Vagina (tissue), 2 donors: ENCODE measurements around the gene CTU1. TPM values are rescaled to one million over a fixed set of nuclear protein-coding genes. Genes with fewer than 3 reads are reported as not detected.

Experiments
- DNase-seq, 2 donors: peaks; one replicate each; pipeline ENCODE4 v3.0.0-alpha.2; 2017; ENCODE audit errors: extremely low spot score in 2 of 2
- H3K27ac ChIP-seq: fragments of 200-600 bp; sonication (generic); one replicate; pipeline ENCODE4 v1.5.1; 2019
- H3K27me3 ChIP-seq: fragments of 200-600 bp; sonication (generic); one replicate; pipeline ENCODE4 v1.5.1; 2019
- H3K36me3 ChIP-seq, 2 donors: fragments of 200-600 bp; sonication (generic); one replicate each; pipeline ENCODE4 v1.5.1; 2017 to 2019
- H3K4me1 ChIP-seq: fragments of 200-600 bp; sonication (generic); one replicate; pipeline ENCODE4 v1.5.1; 2019
- H3K4me3 ChIP-seq, 2 donors: fragments of 200-600 bp; sonication (generic); 1 replicate in 1 of 2; 2 replicates in 1 of 2; pipeline ENCODE4 v1.5.1; 2016 to 2019
- H3K9me3 ChIP-seq: fragments of 200-600 bp; sonication (generic); one replicate; pipeline ENCODE4 v1.5.1; 2019
- POLR2A ChIP-seq, 2 donors: fragments of 450-650 bp; IDR thresholded peaks; one replicate each; pipeline ENCODE4 v1.6.1; 2017; ENCODE audit warnings: antibody characterized with exemption in 2 of 2, mild to moderate bottlenecking in 2 of 2, moderate library complexity in 2 of 2
- POLR2AphosphoS5 ChIP-seq, 2 donors: sonication (generic); formaldehyde crosslinking; IDR thresholded peaks; one replicate each; pipeline ENCODE4 v1.9.0; 2017; ENCODE audit warnings: antibody characterized with exemption in 2 of 2, mild to moderate bottlenecking in 2 of 2, low read depth in 1 of 2; ENCODE audit not compliant: insufficient read depth in 1 of 2
- intact Hi-C: fragments of 100-400 bp; cut with DNase I; formaldehyde crosslinking; loops from one replicate; pipeline ENCODE4 v1.15.1; 2023
- total RNA-seq: library from RNA; depleted of rRNA; stranded (reverse); fragments of >200 nt; gene quantifications from one replicate; pipeline ENCODE4 v1.2.3, GENCODE V29; 2016
- TF ChIP-seq, protein P1 (sequence below), 3 experiments: fragments of 450-650 bp in 2 of 3; fragments of 200-600 bp in 1 of 3; sonication (generic) in 1 of 3; IDR thresholded peaks; one replicate each; pipeline ENCODE4 v1.5.1; 2017 to 2019; ENCODE audit warnings: antibody characterized with exemption in 3 of 3, mild to moderate bottlenecking in 2 of 3, moderate library complexity in 2 of 3

The CTU1 gene
- total RNA-seq, 1 donor from 2014 or later: 8.8 TPM

DNA sequence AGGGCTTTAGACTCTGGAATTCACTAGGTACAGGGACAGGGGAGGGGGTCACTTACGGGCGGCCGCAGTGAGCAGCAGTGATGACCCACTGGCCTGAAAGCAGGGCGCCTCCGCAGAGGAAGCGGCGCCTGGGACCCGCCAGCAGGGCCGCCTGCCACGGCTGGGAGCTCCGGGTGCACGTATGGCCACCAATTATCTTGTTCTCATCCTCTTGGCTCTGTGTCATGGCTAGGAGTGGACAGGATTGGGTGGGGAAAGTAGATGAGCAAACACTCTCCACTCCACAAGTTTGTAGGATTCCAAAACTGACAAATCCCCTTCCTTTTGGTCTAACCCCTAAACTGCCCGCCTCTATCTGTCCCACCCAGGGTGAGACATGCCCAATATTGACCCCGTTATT lies 26.7 kb downstream of the CTU1 start:
- H3K27ac ChIP-seq: no peak overlapping the region
- H3K9me3 ChIP-seq: no peaks in the 10 kb centered on the region
- TF ChIP-seq POLR2AphosphoS5 (IDR thresholded peaks at IDR 0.05; ENCODE audit: insufficient read depth in 1 of 2, low read depth in 1 of 2) (no peak), POLR2A (IDR thresholded peaks at IDR 0.05) (no peak)
- TF ChIP-seq, protein P1, sequence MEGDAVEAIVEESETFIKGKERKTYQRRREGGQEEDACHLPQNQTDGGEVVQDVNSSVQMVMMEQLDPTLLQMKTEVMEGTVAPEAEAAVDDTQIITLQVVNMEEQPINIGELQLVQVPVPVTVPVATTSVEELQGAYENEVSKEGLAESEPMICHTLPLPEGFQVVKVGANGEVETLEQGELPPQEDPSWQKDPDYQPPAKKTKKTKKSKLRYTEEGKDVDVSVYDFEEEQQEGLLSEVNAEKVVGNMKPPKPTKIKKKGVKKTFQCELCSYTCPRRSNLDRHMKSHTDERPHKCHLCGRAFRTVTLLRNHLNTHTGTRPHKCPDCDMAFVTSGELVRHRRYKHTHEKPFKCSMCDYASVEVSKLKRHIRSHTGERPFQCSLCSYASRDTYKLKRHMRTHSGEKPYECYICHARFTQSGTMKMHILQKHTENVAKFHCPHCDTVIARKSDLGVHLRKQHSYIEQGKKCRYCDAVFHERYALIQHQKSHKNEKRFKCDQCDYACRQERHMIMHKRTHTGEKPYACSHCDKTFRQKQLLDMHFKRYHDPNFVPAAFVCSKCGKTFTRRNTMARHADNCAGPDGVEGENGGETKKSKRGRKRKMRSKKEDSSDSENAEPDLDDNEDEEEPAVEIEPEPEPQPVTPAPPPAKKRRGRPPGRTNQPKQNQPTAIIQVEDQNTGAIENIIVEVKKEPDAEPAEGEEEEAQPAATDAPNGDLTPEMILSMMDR (IDR thresholded peaks at IDR 0.05): no peak
- H3K27me3 ChIP-seq: no peaks in the 10 kb centered on the region
- H3K4me3 ChIP-seq: no peak overlapping the region
- H3K36me3 ChIP-seq: no peaks in the 10 kb centered on the region
- intact Hi-C loops: no loop called here
- DNase-seq: no peak
- no peaks in the 10 kb centered on the region for H3K4me1 ChIP-seq

DNA sequence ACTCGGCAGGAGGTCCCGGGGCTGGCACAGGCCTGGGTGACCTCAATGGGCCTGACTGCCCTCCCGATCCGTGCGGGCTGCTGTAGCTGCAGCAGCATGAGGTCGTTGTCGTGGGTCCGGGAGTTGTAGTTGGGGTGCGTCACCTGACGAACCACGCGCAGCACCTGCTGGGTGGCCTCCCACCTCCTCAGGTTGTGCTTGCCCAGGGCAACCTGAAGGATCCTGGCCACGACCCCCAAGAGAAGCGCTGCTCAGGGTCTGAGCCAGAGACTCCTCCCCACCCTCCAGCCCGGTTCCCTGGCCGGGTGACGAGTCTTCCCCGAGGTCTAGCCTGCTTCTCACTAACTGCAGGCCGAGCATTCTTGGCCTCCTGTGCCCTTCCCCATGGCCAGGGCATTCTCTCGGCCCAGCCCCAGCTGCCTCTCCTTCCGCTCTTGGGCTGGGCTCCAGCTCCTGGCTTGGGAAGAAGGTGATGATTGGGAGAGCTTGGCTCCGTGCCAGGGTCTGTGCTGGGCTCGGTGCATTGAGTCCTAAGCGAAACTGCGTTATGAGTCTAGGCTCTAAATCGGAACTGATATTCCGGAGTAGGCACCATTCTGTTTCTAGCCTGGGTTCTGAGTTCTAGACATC lies 28.6 kb downstream of the CTU1 start:
- no peak overlapping the region for H3K4me3 ChIP-seq
- TF ChIP-seq POLR2AphosphoS5 (IDR thresholded peaks at IDR 0.05; ENCODE audit: insufficient read depth in 1 of 2, low read depth in 1 of 2): no peak
- TF ChIP-seq, protein P1 (IDR thresholded peaks at IDR 0.05): no peak
- no peak for TF ChIP-seq POLR2A (IDR thresholded peaks at IDR 0.05)
- H3K27me3 ChIP-seq: no peaks in the 10 kb centered on the region
- DNase-seq: no peak
- no peaks in the 10 kb centered on the region for H3K4me1 ChIP-seq
- intact Hi-C loops: no loop called here
- H3K27ac ChIP-seq: no peak overlapping the region
- H3K36me3 ChIP-seq: no peaks in the 10 kb centered on the region
- no peaks in the 10 kb centered on the region for H3K9me3 ChIP-seq

DNA sequence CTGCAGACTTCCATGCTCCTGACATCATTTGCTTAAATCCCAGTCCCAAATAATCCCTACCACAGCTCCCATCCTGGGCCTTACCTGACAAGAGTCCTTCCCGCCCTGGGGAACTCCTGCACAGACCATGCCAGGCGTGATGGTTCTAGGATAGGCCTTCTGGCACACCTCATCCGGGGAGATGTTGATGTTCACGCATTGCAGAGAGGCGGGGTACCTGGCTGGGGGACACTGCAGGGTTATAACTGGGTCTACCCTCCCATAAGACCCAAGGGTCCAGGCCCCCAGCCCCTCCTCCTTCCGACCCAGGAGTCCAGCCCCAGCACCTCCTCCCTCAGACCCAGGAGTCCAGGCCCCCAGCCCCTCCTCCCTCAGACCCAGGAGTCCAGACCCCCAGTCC lies 29.5 kb downstream of the CTU1 start:
- no peak for DNase-seq
- TF ChIP-seq POLR2AphosphoS5 (IDR thresholded peaks at IDR 0.05; ENCODE audit: insufficient read depth in 1 of 2, low read depth in 1 of 2) (no peak), POLR2A (IDR thresholded peaks at IDR 0.05) (no peak)
- TF ChIP-seq, protein P1 (IDR thresholded peaks at IDR 0.05): no peak
- no peaks in the 10 kb centered on the region for H3K27me3 ChIP-seq

DNA sequence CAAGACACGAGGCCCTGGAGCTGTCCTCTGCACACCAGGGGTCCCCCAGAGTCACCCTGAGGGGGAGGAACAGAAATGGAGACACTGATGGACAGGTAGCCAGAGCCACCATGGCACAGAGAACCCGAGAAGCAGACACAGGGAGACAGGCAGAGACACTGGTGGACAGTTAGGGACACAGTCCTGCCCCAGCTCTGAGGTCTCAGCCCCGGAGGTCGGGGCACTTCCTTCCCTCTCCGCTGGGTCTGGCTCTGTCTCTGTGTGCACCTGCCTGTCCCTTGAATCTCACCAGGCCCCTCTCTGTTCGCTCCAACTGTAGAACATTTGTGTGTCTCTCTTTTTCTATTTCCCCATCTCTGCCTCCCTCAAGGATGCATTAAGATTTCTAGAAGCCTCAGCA lies 30.1 kb downstream of the CTU1 start:
- DNase-seq: no peak
- intact Hi-C loops: no loop called here
- Histone ChIP-seq H3K27ac (no peak overlapping the region), H3K4me3 (no peak overlapping the region), H3K36me3 (no peaks in the 10 kb centered on the region), H3K9me3 (no peaks in the 10 kb centered on the region), H3K27me3 (no peaks in the 10 kb centered on the region), H3K4me1 (no peaks in the 10 kb centered on the region)
- TF ChIP-seq POLR2A (IDR thresholded peaks at IDR 0.05) (no peak), POLR2AphosphoS5 (IDR thresholded peaks at IDR 0.05; ENCODE audit: insufficient read depth in 1 of 2, low read depth in 1 of 2) (no peak)
- TF ChIP-seq, protein P1 (IDR thresholded peaks at IDR 0.05): no peak

More for the DNA sequence above, 29.5 kb downstream of the CTU1 start:
- H3K9me3 ChIP-seq: no peaks in the 10 kb centered on the region
- H3K36me3 ChIP-seq: no peaks in the 10 kb centered on the region
- H3K4me3 ChIP-seq: no peak overlapping the region
- no peaks in the 10 kb centered on the region for H3K4me1 ChIP-seq
- intact Hi-C loops: no loop called here
- no peak overlapping the region for H3K27ac ChIP-seq

DNA sequence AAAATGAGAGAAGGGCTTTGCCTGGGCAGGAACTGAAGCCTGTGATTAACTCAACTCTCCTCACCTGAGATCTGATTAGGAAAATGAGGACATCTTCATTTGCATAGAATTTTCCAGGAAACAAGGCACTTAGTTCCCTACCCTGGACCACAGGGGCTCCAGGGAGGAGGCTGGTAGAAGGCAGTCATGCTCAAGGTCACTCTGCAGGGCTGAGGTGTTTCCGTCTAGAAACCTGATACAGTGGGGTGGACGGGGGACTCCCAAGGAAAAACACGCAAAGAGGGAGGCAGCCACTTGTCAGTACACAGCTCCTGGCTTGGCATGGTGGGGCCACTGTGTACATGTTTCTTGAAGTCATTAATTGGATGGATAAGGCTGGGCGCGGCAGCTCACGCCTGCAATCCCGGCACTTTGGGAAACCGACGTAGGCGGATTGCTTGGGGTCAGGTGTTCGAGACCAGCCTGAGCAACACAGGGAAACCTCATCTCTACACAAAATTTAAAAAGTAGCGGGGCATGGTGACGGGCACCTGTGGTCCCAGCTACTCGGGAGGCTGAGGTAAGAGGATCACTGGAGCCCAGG lies 31.5 kb downstream of the CTU1 start:
- TF ChIP-seq POLR2A (IDR thresholded peaks at IDR 0.05): no peak
- no peak for TF ChIP-seq POLR2AphosphoS5 (IDR thresholded peaks at IDR 0.05; ENCODE audit: insufficient read depth in 1 of 2, low read depth in 1 of 2)
- TF ChIP-seq, protein P1 (IDR thresholded peaks at IDR 0.05): no peak
- H3K4me3 ChIP-seq: no peak overlapping the region
- no peak overlapping the region for H3K27ac ChIP-seq
- intact Hi-C loops: no loop called here
- no peak for DNase-seq
- H3K4me1 ChIP-seq: no peaks in the 10 kb centered on the region
- no peaks in the 10 kb centered on the region for H3K27me3 ChIP-seq
- H3K9me3 ChIP-seq: no peaks in the 10 kb centered on the region
- H3K36me3 ChIP-seq: no peaks in the 10 kb centered on the region
